DOHH2 (cell line): ENCODE data around the gene RXRA.

Source experiments
- H3F3A ChIP-seq: fragments of 200-600 bp; sonication (generic), shearing (Covaris generic); 2 replicates; pipeline ENCODE4 v1.6.0; 2016; ENCODE audit warnings: antibody characterized with exemption, mild to moderate bottlenecking; ENCODE audit not compliant: control insufficient read depth, insufficient read depth
- H3K27ac ChIP-seq: fragments of 200-600 bp; sonication (generic); 2 replicates; pipeline ENCODE4 v1.5.1; 2014; ENCODE audit warnings: low read depth, mild to moderate bottlenecking, low read length, moderate library complexity
- H3K27me3 ChIP-seq: fragments of 200-600 bp; sonication (generic); 2 replicates; pipeline ENCODE4 v1.6.1; 2014; ENCODE audit warnings: mild to moderate bottlenecking, low read length, mixed read lengths; ENCODE audit not compliant: control insufficient read depth
- H3K36me3 ChIP-seq: fragments of 200-600 bp; sonication (generic); 2 replicates; pipeline ENCODE4 v1.6.1; 2014; ENCODE audit warnings: mild to moderate bottlenecking, low read length, moderate library complexity, mixed read lengths; ENCODE audit not compliant: control insufficient read depth
- H3K4me1 ChIP-seq: fragments of 200-600 bp; sonication (generic); 2 replicates; pipeline ENCODE4 v1.6.1; 2014; ENCODE audit warnings: mild to moderate bottlenecking, low read length, mixed read lengths; ENCODE audit not compliant: control insufficient read depth
- H3K4me2 ChIP-seq: fragments of 200-600 bp; sonication (generic); 2 replicates; pipeline ENCODE4 v1.6.0; 2014; ENCODE audit warnings: mild to moderate bottlenecking, low read length, moderate library complexity
- H3K4me3 ChIP-seq: fragments of 200-600 bp; sonication (generic); 2 replicates; pipeline ENCODE4 v1.5.1; 2014; ENCODE audit warnings: mild to moderate bottlenecking, low read length, mixed read lengths
- H3K79me2 ChIP-seq: fragments of 200-600 bp; sonication (generic); 2 replicates; pipeline ENCODE4 v1.6.1; 2014; ENCODE audit warnings: mild to moderate bottlenecking, low read length, mixed read lengths; ENCODE audit not compliant: control insufficient read depth
- H3K9me2 ChIP-seq: fragments of 200-600 bp; sonication (generic); replicated peaks from 2 replicates; pipeline ENCODE4 v1.6.1; 2014; ENCODE audit warnings: mild to moderate bottlenecking, low read length, mixed read lengths; ENCODE audit not compliant: control insufficient read depth
- H3K9me3 ChIP-seq: fragments of 200-600 bp; sonication (generic); 2 replicates; pipeline ENCODE4 v1.6.1; 2014; ENCODE audit warnings: antibody characterized with exemption, low read length, mixed read lengths; ENCODE audit not compliant: control insufficient read depth, insufficient read depth
- H4K20me1 ChIP-seq: fragments of 200-600 bp; sonication (generic); 2 replicates; pipeline ENCODE4 v1.6.0; 2014; ENCODE audit warnings: low read depth, mild to moderate bottlenecking, antibody characterized with exemption, low read length, moderate library complexity; ENCODE audit not compliant: control insufficient read depth, insufficient read depth
- CTCF ChIP-seq: fragments of 200-600 bp; sonication (generic); IDR thresholded peaks from one replicate; pipeline ENCODE4 v1.5.1; 2014; ENCODE audit warnings: antibody characterized with exemption, mild to moderate bottlenecking, low read depth, low read length; ENCODE audit not compliant: poor library complexity, severe bottlenecking
- EZH2phosphoT487 ChIP-seq: fragments of 200-600 bp; sonication (generic); IDR thresholded peaks from 2 replicates; pipeline ENCODE4 v1.6.1; 2017; ENCODE audit warnings: borderline replicate concordance, mild to moderate bottlenecking, antibody characterized with exemption, low read length, moderate library complexity, mixed read lengths

Gene RXRA

GRCh38 chr9:134429481-134429880 is 103.2 kb downstream of the RXRA start:
- H4K20me1 ChIP-seq = no peaks in the 10 kb centered on the region
- no peaks in the 10 kb centered on the region for H3K9me3 ChIP-seq
- H3K4me3 ChIP-seq = no peak overlapping the region
- H3K9me2 ChIP-seq = no peaks in the 10 kb centered on the region
- no peaks in the 10 kb centered on the region for H3K79me2 ChIP-seq
- H3K27ac ChIP-seq = no peak overlapping the region
- no peaks in the 10 kb centered on the region for H3K27me3 ChIP-seq
- H3F3A ChIP-seq = no peaks in the 10 kb centered on the region
- H3K4me2 ChIP-seq = no peak overlapping the region
- H3K36me3 ChIP-seq = no peaks in the 10 kb centered on the region
- H3K4me1 ChIP-seq = no peaks in the 10 kb centered on the region
- TF ChIP-seq CTCF = no peak
- no peak for TF ChIP-seq EZH2phosphoT487

- no peaks in the 10 kb centered on the region for H3K4me1 ChIP-seq
- H3K4me3 ChIP-seq = no peak overlapping the region
- no peaks in the 10 kb centered on the region for H3K9me3 ChIP-seq
- no peaks in the 10 kb centered on the region for H3K9me2 ChIP-seq
- H4K20me1 ChIP-seq = no peaks in the 10 kb centered on the region
- no peaks in the 10 kb centered on the region for H3F3A ChIP-seq
- H3K79me2 ChIP-seq = no peaks in the 10 kb centered on the region
- no peak overlapping the region for H3K4me2 ChIP-seq
- no peaks in the 10 kb centered on the region for H3K36me3 ChIP-seq
- H3K27ac ChIP-seq = no peak overlapping the region
- TF ChIP-seq CTCF (no peak), EZH2phosphoT487 (no peak)
- no peaks in the 10 kb centered on the region for H3K27me3 ChIP-seq
Observed at GRCh38 chr9:134431095-134431494, 104.8 kb downstream of the RXRA start.

GRCh38 chr9:134431626-134432025 is 105.4 kb downstream of the RXRA start:
- TF ChIP-seq CTCF (no peak), EZH2phosphoT487 (no peak)
- no peaks in the 10 kb centered on the region for H3K9me2 ChIP-seq
- no peaks in the 10 kb centered on the region for H3K79me2 ChIP-seq
- no peak overlapping the region for H3K4me2 ChIP-seq
- no peaks in the 10 kb centered on the region for H3K27me3 ChIP-seq
- no peaks in the 10 kb centered on the region for H3F3A ChIP-seq
- H3K9me3 ChIP-seq = no peaks in the 10 kb centered on the region
- H3K27ac ChIP-seq = no peak overlapping the region
- no peaks in the 10 kb centered on the region for H3K36me3 ChIP-seq
- no peaks in the 10 kb centered on the region for H3K4me1 ChIP-seq
- H4K20me1 ChIP-seq = no peaks in the 10 kb centered on the region
- H3K4me3 ChIP-seq = no peak overlapping the region

GRCh38 chr9:134432471-134432870 is 106.2 kb downstream of the RXRA start:
- Histone ChIP-seq H3K79me2 (no peaks in the 10 kb centered on the region), H4K20me1 (no peaks in the 10 kb centered on the region)

More at GRCh38 chr9:134432471-134432870, 106.2 kb downstream of the RXRA start:
- Histone ChIP-seq H3K27ac (no peak overlapping the region), H3K4me1 (no peaks in the 10 kb centered on the region), H3K9me2 (no peaks in the 10 kb centered on the region), H3K9me3 (no peaks in the 10 kb centered on the region), H3F3A (no peaks in the 10 kb centered on the region), H3K4me2 (no peak overlapping the region), H3K27me3 (no peaks in the 10 kb centered on the region), H3K36me3 (no peaks in the 10 kb centered on the region), H3K4me3 (no peak overlapping the region)
- TF ChIP-seq CTCF = no peak
